Common myeloid progenitor, CD34-positive (primary cell): ENCODE data around the gene TMEM150B.

Experiments used
- CTCF ChIA-PET: fragments of 350-600 bp; sonication (Branson Sonifier 250); formaldehyde crosslinking; loops from one replicate; lab custom pipeline; 2021; ENCODE audit warnings: antibody characterized with exemption; lab: Charles Lee
- POLR2A ChIA-PET: fragments of 350-600 bp; sonication (Branson Sonifier 250); formaldehyde crosslinking; loops from one replicate; lab custom pipeline; 2021; ENCODE audit warnings: antibody characterized with exemption; lab: Charles Lee
- DNase-seq, 3 donors: peaks; one replicate each; pipeline versions ENCODE4 v3.0.0 to v3.0.0-alpha.2; 2013
- H3K27ac ChIP-seq, 2 experiments: 1 replicate in 1 of 2; 2 replicates in 1 of 2; pipeline ENCODE4 v1.7.0; 2013; ENCODE audit warnings: inconsistent platforms in 2 of 2, low read length in 2 of 2, mild to moderate bottlenecking in 2 of 2, low read depth in 1 of 2, moderate library complexity in 1 of 2; ENCODE audit not compliant: severe bottlenecking in 2 of 2, insufficient read depth in 1 of 2, poor library complexity in 1 of 2
- H3K27me3 ChIP-seq, 5 experiments: replicated peaks in 2 of 5; 1 replicate in 3 of 5; 2 replicates in 2 of 5; pipeline versions ENCODE4 v1.6.1 to v1.7.0; 2013; ENCODE audit warnings: low read length in 4 of 5, mild to moderate bottlenecking in 2 of 5, moderate library complexity in 2 of 5, inconsistent platforms in 1 of 5; ENCODE audit not compliant: insufficient read depth in 5 of 5, control insufficient read depth in 4 of 5
- H3K36me3 ChIP-seq, 4 experiments: 1 replicate in 2 of 4; 2 replicates in 2 of 4; pipeline versions ENCODE4 v1.6.1 to v1.7.0; 2013; ENCODE audit warnings: low read length in 3 of 4, control low read depth in 1 of 4, mild to moderate bottlenecking in 1 of 4; ENCODE audit not compliant: control insufficient read depth in 4 of 4, insufficient read depth in 4 of 4
- H3K4me1 ChIP-seq, 4 experiments: 1 replicate in 3 of 4; 2 replicates in 1 of 4; pipeline versions ENCODE4 v1.6.1 to v1.7.1; 2013; ENCODE audit warnings: low read length in 3 of 4, mild to moderate bottlenecking in 3 of 4, control low read depth in 1 of 4, inconsistent platforms in 1 of 4, moderate library complexity in 1 of 4; ENCODE audit not compliant: control insufficient read depth in 4 of 4, insufficient read depth in 4 of 4; ENCODE audit errors: control extremely low read depth in 1 of 4
- H3K4me3 ChIP-seq, 7 experiments: 1 replicate in 4 of 7; 2 replicates in 3 of 7; pipeline versions ENCODE4 v1.5.1 to v1.7.0; 2013; ENCODE audit warnings: mild to moderate bottlenecking in 7 of 7, low read length in 6 of 7, moderate library complexity in 6 of 7, inconsistent platforms in 2 of 7, low read depth in 2 of 7, control low read depth in 1 of 7; ENCODE audit not compliant: insufficient read depth in 4 of 7, control insufficient read depth in 1 of 7; ENCODE audit errors: extremely low read depth in 1 of 7
- H3K9me3 ChIP-seq, 5 experiments: 1 replicate in 4 of 5; 2 replicates in 1 of 5; pipeline versions ENCODE4 v1.6.1 to v1.7.1; 2013; ENCODE audit warnings: low read length in 4 of 5, mild to moderate bottlenecking in 2 of 5, inconsistent platforms in 1 of 5, low read depth in 1 of 5, moderate library complexity in 1 of 5; ENCODE audit not compliant: control insufficient read depth in 4 of 5, insufficient read depth in 2 of 5; ENCODE audit errors: control extremely low read depth in 1 of 5
- WGBS: methylation state at CpG from one replicate; pipeline ENCODE4 v1.1.5; 2013; ENCODE audit not compliant: insufficient coverage; 5-methylcytosine and 5-hydroxymethylcytosine counted together

The TMEM150B gene

GRCh38 chr19:55321466-55322137 lies 3.5 kb downstream of the TMEM150B start:
- CTCF ChIA-PET: interaction anchor here (0.9 to 4.1 kb wide), 9 partner anchors 11 to 180 kb away, joined by 3 to 30 read pairs (median 5); partner anchors contain the start of genes KMT5C and TMEM238

GRCh38 chr19:55320844-55321419 lies 4.2 kb downstream of the TMEM150B start:
- ChIA-PET POLR2A (interaction anchor here (1.7 to 1.8 kb wide), 2 partner anchors 17 to 18 kb away, joined by 6 to 9 read pairs; partner anchors contain the start of gene KMT5C), CTCF (interaction anchor here (1.0 to 4.1 kb wide), 5 partner anchors 11 to 180 kb away, joined by 3 to 30 read pairs (median 5); partner anchors contain the start of gene TMEM238)
- Histone ChIP-seq H3K36me3 (peaks cover 0 to 12% (median 6%) of the 10 kb centered on the region in 4 experiments), H3K4me1 (peaks cover 0 to 48% (median 42%) of the 10 kb centered on the region in 4 experiments), H3K9me3 (peaks cover 0 to under 1% (median 0%) of the 10 kb centered on the region in 5 experiments), H3K27me3 (no peaks in the 10 kb centered on the region), H3K4me3 (peak overlapping the region in 4 of 7 experiments; percentile 28 to 49 (median 36)), H3K27ac (no peak overlapping the region)
- WGBS: 100% methylated on average over 6 of the region's 8 CpGs
- DNase-seq: no peak

More at GRCh38 chr19:55321466-55322137, 3.5 kb downstream of the TMEM150B start:
- H3K36me3 ChIP-seq: peaks cover 0 to 6% (median 2%) of the 10 kb centered on the region in 4 experiments
- WGBS: 24% methylated on average over 3 of the region's 9 CpGs
- H3K27me3 ChIP-seq: no peaks in the 10 kb centered on the region
- H3K4me3 ChIP-seq: peak overlapping the region in 5 of 7 experiments; percentile 6 to 49 (median 35)
- POLR2A ChIA-PET: interaction anchor here (1.7 to 1.8 kb wide), 2 partner anchors 16 to 18 kb away, joined by 6 to 9 read pairs; partner anchors contain the start of gene KMT5C
- no peak overlapping the region for H3K27ac ChIP-seq
- DNase-seq: peak in 1 of 3 donors; percentile 15
- H3K4me1 ChIP-seq: peaks cover 0 to 48% (median 42%) of the 10 kb centered on the region in 4 experiments
- no peaks in the 10 kb centered on the region for H3K9me3 ChIP-seq

- no peak for DNase-seq
- 84% methylated on average over 21 of the region's 21 CpGs for WGBS
- peak overlapping the region in 2 of 7 experiments; percentile 24 to 64 for H3K4me3 ChIP-seq
- peaks cover 0 to 38% (median 32%) of the 10 kb centered on the region in 4 experiments for H3K4me1 ChIP-seq
- CTCF ChIA-PET: interaction anchor here (4.1 kb wide), 1 partner anchor 18 kb away, joined by 30 read pairs; no protein-coding TSS in a partner anchor
- no peaks in the 10 kb centered on the region for H3K27me3 ChIP-seq
- POLR2A ChIA-PET: interaction anchor here (0.6 kb wide), 1 partner anchor 61 kb away, joined by 4 read pairs; no protein-coding TSS in a partner anchor
- H3K36me3 ChIP-seq: peaks cover 0 to 15% (median 7%) of the 10 kb centered on the region in 4 experiments
- H3K27ac ChIP-seq: no peak overlapping the region
- H3K9me3 ChIP-seq: peaks cover 0 to 2% (median 0%) of the 10 kb centered on the region in 5 experiments
Observed at GRCh38 chr19:55319785-55320184, 5.4 kb downstream of the TMEM150B start.

GRCh38 chr19:55316646-55317045 lies 8.5 kb downstream of the TMEM150B start:
- H3K27ac ChIP-seq: no peak overlapping the region
- peaks cover 0 to 21% (median 7%) of the 10 kb centered on the region in 4 experiments for H3K36me3 ChIP-seq
- H3K27me3 ChIP-seq: no peaks in the 10 kb centered on the region
- ChIA-PET POLR2A (no interaction called here), CTCF (no interaction called here)
- no peak overlapping the region for H3K4me3 ChIP-seq
- no peak for DNase-seq
- WGBS: 95% methylated on average over 8 of the region's 8 CpGs
- peaks cover 0 to 19% (median 13%) of the 10 kb centered on the region in 4 experiments for H3K4me1 ChIP-seq
- peaks cover 0 to 2% (median 0%) of the 10 kb centered on the region in 5 experiments for H3K9me3 ChIP-seq

- 94% methylated on average over 12 of the region's 13 CpGs for WGBS
- ChIA-PET CTCF (no interaction called here), POLR2A (no interaction called here)
- Histone ChIP-seq H3K4me3 (no peak overlapping the region), H3K4me1 (peaks cover 0 to 13% (median 7%) of the 10 kb centered on the region in 4 experiments), H3K27me3 (no peaks in the 10 kb centered on the region), H3K9me3 (peaks cover 0 to 2% (median 0%) of the 10 kb centered on the region in 5 experiments), H3K36me3 (peaks cover 0 to 21% (median 7%) of the 10 kb centered on the region in 4 experiments), H3K27ac (no peak overlapping the region)
- DNase-seq: no peak
Observed at GRCh38 chr19:55315956-55316525, 9.1 kb downstream of the TMEM150B start.

- no peak overlapping the region for H3K27ac ChIP-seq
- H3K27me3 ChIP-seq: no peaks in the 10 kb centered on the region
- H3K9me3 ChIP-seq: peaks cover 0 to 2% (median 0%) of the 10 kb centered on the region in 5 experiments
- POLR2A ChIA-PET: no interaction called here
- no peak for DNase-seq
- H3K4me1 ChIP-seq: no peaks in the 10 kb centered on the region
- 97% methylated on average over 4 of the region's 8 CpGs for WGBS
- CTCF ChIA-PET: interaction anchor here (0.9 kb wide), 1 partner anchor 34 kb away, joined by 4 read pairs; no protein-coding TSS in a partner anchor
- peaks cover 0 to 27% (median 8%) of the 10 kb centered on the region in 4 experiments for H3K36me3 ChIP-seq
- no peak overlapping the region for H3K4me3 ChIP-seq
Observed at GRCh38 chr19:55314396-55314795, 10.7 kb downstream of the TMEM150B start.
